ENCODE measurements around the gene TRANK1. TPM values are rescaled to one million over a fixed set of nuclear protein-coding genes. Genes with fewer than 3 reads are reported as not detected.
A peak's percentile ranks its signal among the peaks of the same experiment; 100 is the strongest.

Gene TRANK1
- polyA plus RNA-seq, 1 donor (not counting 4 experiments of a cell fraction or from before 2014, with no cell fraction given): 3.2 TPM

GRCh38 chr3:36868614-36869436 is 76.0 kb downstream of the TRANK1 start:
- no peaks in the 10 kb centered on the region for H3K36me3 ChIP-seq (ENCODE audit: control insufficient read depth in 2 of 2, extremely low read depth in 1 of 2, insufficient read depth in 2 of 2, low read length in 2 of 2)
- no peaks in the 10 kb centered on the region for H3K79me2 ChIP-seq (ENCODE audit: control insufficient read depth, insufficient read depth, low read length)
- H3K9me3 ChIP-seq (ENCODE audit: control insufficient read depth, low read depth, low read length): no peaks in the 10 kb centered on the region
- H2AFZ ChIP-seq (ENCODE audit: control insufficient read depth, low read length): no peak overlapping the region
- H4K20me1 ChIP-seq (ENCODE audit: control insufficient read depth, extremely low read depth, insufficient read depth, low read length): no peaks in the 10 kb centered on the region
- no peak overlapping the region for H3K27ac ChIP-seq (ENCODE audit: control insufficient read depth, insufficient read depth, low read length)
- H3K4me2 ChIP-seq (ENCODE audit: control insufficient read depth, extremely low read depth, insufficient read depth, low read depth, low read length): no peak overlapping the region
- dilution Hi-C loops (cut with MboI; ENCODE audit: extremely low pct_ligation_motif_present, low sequenced_read_pairs): no loop called here
- TF ChIP-seq EZH2 (IDR thresholded peaks at IDR 0.05; ENCODE audit: low read length) (no peak), CTCF (optimal IDR thresholded peaks at IDR 0.05 in 1 of 3, IDR thresholded peaks at IDR 0.05 in 1 of 3, conservative IDR thresholded peaks at IDR 0.05 in 1 of 3; ENCODE audit: extremely low read depth in 1 of 3, insufficient read depth in 2 of 3, low read length in 3 of 3) (peak; percentile 70 to 79 (median 75))
- H3K9me1 ChIP-seq (ENCODE audit: control insufficient read depth, extremely low read depth, insufficient read depth, low read length): no peaks in the 10 kb centered on the region
- no peaks in the 10 kb centered on the region for H3K4me1 ChIP-seq (ENCODE audit: control insufficient read depth, extremely low read depth, insufficient read depth, low read length)
- DNase-seq (ENCODE audit: low read depth, low spot score) (no peak), FAIRE-seq (peak; percentile 84)
- no peak overlapping the region for H3K4me3 ChIP-seq (ENCODE audit: control insufficient read depth in 2 of 3, extremely low read depth in 1 of 3, insufficient read depth in 2 of 3, low read depth in 1 of 3, low read length in 3 of 3)
- H3K9ac ChIP-seq (ENCODE audit: control insufficient read depth, extremely low read depth, insufficient read depth, low read length): no peak overlapping the region
- no peaks in the 10 kb centered on the region for H3K27me3 ChIP-seq (ENCODE audit: control insufficient read depth, extremely low read depth, insufficient read depth, low read length)

GRCh38 chr3:36867810-36868209 is 77.0 kb downstream of the TRANK1 start:
- Histone ChIP-seq H3K36me3 (ENCODE audit: control insufficient read depth in 2 of 2, extremely low read depth in 1 of 2, insufficient read depth in 2 of 2, low read length in 2 of 2) (no peaks in the 10 kb centered on the region), H3K27me3 (ENCODE audit: control insufficient read depth, extremely low read depth, insufficient read depth, low read length) (no peaks in the 10 kb centered on the region), H3K9me3 (ENCODE audit: control insufficient read depth, low read depth, low read length) (no peaks in the 10 kb centered on the region), H2AFZ (ENCODE audit: control insufficient read depth, low read length) (no peak overlapping the region), H3K79me2 (ENCODE audit: control insufficient read depth, insufficient read depth, low read length) (no peaks in the 10 kb centered on the region), H4K20me1 (ENCODE audit: control insufficient read depth, extremely low read depth, insufficient read depth, low read length) (no peaks in the 10 kb centered on the region), H3K9ac (ENCODE audit: control insufficient read depth, extremely low read depth, insufficient read depth, low read length) (no peak overlapping the region), H3K27ac (ENCODE audit: control insufficient read depth, insufficient read depth, low read length) (no peak overlapping the region), H3K4me3 (ENCODE audit: control insufficient read depth in 2 of 3, extremely low read depth in 1 of 3, insufficient read depth in 2 of 3, low read depth in 1 of 3, low read length in 3 of 3) (no peak overlapping the region), H3K4me1 (ENCODE audit: control insufficient read depth, extremely low read depth, insufficient read depth, low read length) (no peaks in the 10 kb centered on the region), H3K4me2 (ENCODE audit: control insufficient read depth, extremely low read depth, insufficient read depth, low read depth, low read length) (no peak overlapping the region), H3K9me1 (ENCODE audit: control insufficient read depth, extremely low read depth, insufficient read depth, low read length) (no peaks in the 10 kb centered on the region)
- dilution Hi-C loops (cut with MboI; ENCODE audit: extremely low pct_ligation_motif_present, low sequenced_read_pairs): no loop called here
- no peak for FAIRE-seq
- TF ChIP-seq EZH2 (IDR thresholded peaks at IDR 0.05; ENCODE audit: low read length): no peak
- TF ChIP-seq CTCF (optimal IDR thresholded peaks at IDR 0.05 in 1 of 3, IDR thresholded peaks at IDR 0.05 in 1 of 3, conservative IDR thresholded peaks at IDR 0.05 in 1 of 3; ENCODE audit: extremely low read depth in 1 of 3, insufficient read depth in 2 of 3, low read length in 3 of 3): no peak
- DNase-seq (ENCODE audit: low read depth, low spot score): no peak

Measured in keratinocyte (primary cell).